ENCODE measurements around the gene METTL8.
"Not testable (repeated sequence)": the region's sequence is repeated elsewhere in the genome, so short reads cannot be mapped to it uniquely, and the experiment has no call there.

METTL8 gene

DNA sequence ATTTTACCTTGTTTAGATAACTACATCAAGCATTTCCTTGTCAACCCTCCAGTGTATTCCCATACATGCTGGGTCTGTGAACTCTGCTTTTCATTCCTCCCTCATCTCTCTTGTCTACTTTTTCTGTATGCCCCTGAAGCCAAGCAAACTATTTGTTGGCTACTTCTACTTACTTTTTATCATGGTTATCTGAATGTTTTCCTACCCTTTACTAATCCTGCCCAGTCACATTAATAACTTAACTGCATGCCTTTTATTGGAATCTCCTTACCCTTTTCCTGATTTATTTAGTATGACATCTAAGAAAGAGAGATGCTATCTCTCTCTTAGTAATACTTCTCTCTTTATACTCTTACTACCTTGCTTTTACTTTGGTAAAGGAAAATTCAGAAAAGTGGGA lies 17.3 kb upstream of the METTL8 start:
- Histone ChIP-seq H3K4me3 (ENCODE audit: low read depth in 1 of 2, low read length in 2 of 2) (no peak overlapping the region), H3K9me3 (ENCODE audit: low read length) (no peaks in the 10 kb centered on the region), H3K9ac (ENCODE audit: low read length) (no peak overlapping the region), H3K4me1 (ENCODE audit: insufficient read depth, low read length) (no peaks in the 10 kb centered on the region), H3K36me3 (ENCODE audit: insufficient read depth, low read length) (peaks cover 25% of the 10 kb centered on the region), H3K27ac (ENCODE audit: low read depth, low read length) (no peak overlapping the region), H3K27me3 (ENCODE audit: control insufficient read depth in 1 of 2, insufficient read depth in 2 of 2, low read length in 2 of 2) (no peaks in the 10 kb centered on the region)

DNA sequence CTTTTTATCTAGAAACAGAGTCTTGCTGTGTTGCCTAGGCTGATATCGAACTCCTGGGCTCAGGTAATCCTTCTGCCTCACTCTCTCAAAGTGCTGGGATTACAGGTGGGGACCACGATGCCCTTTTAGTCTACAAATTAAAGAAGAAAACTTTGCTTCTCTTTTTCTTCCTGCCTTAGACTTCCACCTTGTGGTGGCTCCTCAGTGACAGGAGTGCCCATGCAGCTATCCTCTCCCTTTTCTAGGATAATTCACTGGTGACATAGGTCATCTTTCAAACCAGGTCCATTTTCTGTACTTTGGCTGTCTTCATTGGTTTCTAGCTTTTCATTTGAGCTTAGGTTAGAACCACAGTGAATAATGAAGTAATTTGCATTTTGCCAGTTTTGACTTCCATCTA lies 13.9 kb upstream of the METTL8 start:
- Histone ChIP-seq H3K27me3 (ENCODE audit: control insufficient read depth in 1 of 2, insufficient read depth in 2 of 2, low read length in 2 of 2) (no peaks in the 10 kb centered on the region), H3K36me3 (ENCODE audit: insufficient read depth, low read length) (peaks cover 29% of the 10 kb centered on the region), H3K9me3 (ENCODE audit: low read length) (no peaks in the 10 kb centered on the region), H3K4me1 (ENCODE audit: insufficient read depth, low read length) (no peaks in the 10 kb centered on the region), H3K27ac (ENCODE audit: low read depth, low read length) (no peak overlapping the region), H3K4me3 (ENCODE audit: low read depth in 1 of 2, low read length in 2 of 2) (no peak overlapping the region), H3K9ac (ENCODE audit: low read length) (no peak overlapping the region)

DNA sequence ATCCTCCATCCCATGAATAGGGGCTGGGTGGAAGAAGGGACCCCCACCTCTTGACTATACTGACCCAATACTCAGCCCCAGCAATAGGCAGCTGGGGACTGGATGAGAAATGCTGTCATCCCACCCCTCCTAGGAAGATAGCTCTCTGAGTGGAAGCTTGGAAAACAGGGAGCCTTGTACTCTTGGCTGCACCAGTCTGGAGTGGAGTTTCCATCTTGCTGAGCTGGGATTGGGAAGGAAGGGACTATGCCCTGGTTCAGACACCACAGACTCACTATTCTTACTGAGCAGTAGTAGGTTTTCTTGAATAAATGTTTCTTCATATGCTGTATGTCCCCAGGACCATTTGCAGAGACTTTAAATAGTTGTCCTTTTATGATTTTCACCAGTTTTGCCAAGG lies 7.7 kb upstream of the METTL8 start:
- Histone ChIP-seq H3K9me3 (ENCODE audit: low read length) (no peaks in the 10 kb centered on the region), H3K27ac (ENCODE audit: low read depth, low read length) (no peak overlapping the region), H3K4me3 (ENCODE audit: low read depth in 1 of 2, low read length in 2 of 2) (no peak overlapping the region), H3K36me3 (ENCODE audit: insufficient read depth, low read length) (peaks cover 35% of the 10 kb centered on the region), H3K27me3 (ENCODE audit: control insufficient read depth in 1 of 2, insufficient read depth in 2 of 2, low read length in 2 of 2) (no peaks in the 10 kb centered on the region), H3K9ac (ENCODE audit: low read length) (no peak overlapping the region), H3K4me1 (ENCODE audit: insufficient read depth, low read length) (no peaks in the 10 kb centered on the region)

DNA sequence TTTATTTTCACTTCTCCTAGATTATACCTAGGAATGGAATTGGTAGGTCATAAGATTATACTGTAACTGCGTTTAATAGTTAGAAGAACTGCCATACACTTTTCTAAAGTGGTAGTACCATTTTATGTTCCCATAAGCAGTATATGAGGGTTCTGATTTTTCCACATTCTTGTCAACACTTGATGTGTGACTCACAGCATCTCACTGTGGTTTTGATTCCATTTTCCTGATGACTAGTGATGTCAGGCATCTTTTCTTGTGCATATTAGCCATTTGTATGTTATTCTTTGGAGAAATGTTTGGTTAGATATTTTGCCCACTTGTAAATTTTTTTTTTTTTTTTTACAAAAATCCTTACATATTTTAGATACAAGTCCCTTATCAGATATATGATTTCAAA lies 2.5 kb upstream of the METTL8 start:
- H3K27ac ChIP-seq (ENCODE audit: low read depth, low read length), result no peak overlapping the region
- H3K4me1 ChIP-seq (ENCODE audit: insufficient read depth, low read length), result peaks cover 28% of the 10 kb centered on the region
- H3K9me3 ChIP-seq (ENCODE audit: low read length), result no peaks in the 10 kb centered on the region
- H3K36me3 ChIP-seq (ENCODE audit: insufficient read depth, low read length), result peaks cover 30% of the 10 kb centered on the region
- no peak overlapping the region for H3K4me3 ChIP-seq (ENCODE audit: low read depth in 1 of 2, low read length in 2 of 2)
- no peaks in the 10 kb centered on the region for H3K27me3 ChIP-seq (ENCODE audit: control insufficient read depth in 1 of 2, insufficient read depth in 2 of 2, low read length in 2 of 2)
- H3K9ac ChIP-seq (ENCODE audit: low read length), result no peak overlapping the region

DNA sequence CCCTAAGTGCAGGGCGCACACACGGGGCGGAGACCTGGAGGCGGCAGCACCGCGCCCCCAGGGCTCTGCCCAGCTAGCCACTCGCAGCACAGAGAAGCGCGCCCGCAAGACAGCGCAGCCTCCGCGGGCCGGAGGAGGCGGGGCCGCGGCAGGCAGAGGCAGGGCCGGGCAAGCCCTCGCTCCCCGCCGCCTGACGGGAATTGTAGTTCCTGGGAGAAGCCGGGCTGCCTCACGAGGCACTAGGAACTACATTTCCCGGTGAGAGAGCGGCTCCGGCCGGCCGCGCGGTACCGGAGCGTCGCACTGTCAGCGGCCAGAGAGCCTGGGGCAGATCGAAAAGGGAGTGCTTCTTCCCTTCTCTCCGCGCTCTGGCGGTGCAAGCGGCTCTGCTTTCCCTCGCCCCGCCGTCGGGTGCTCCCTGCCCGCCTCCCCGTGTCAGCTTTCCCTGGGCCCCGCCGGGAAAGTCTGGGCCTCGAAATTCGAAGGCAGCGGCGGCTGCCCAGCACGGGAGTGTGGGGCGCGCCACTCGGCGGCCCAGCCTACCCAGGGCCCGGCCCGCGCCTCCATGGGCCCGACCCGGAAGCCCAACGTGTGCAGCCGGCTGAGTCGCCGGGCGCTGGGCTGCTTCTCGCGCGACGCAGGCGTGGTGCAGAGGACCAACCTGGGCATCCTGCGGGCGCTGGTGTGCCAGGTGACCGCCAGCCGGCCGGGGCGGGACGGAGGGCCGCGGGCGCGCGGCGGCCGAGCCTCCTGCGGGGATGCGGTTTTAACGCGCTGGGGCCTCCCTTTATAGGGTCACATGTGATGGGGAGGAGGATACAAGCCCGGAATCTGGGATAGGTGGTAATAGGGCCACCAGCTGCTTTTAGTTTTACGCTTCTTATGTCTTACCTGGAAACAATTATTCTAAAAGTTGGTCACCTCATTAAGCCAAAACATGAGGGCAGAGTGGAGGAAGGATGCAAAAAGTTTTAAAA lies 511 bp upstream of the METTL8 start, which contains the start of gene DCAF17:
DCAF17 (plus strand) TSS at position 214 of the 977 bp plus-strand sequence; CDS start at position 566, 352 bp downstream.
- H3K27me3 ChIP-seq (ENCODE audit: control insufficient read depth in 1 of 2, insufficient read depth in 2 of 2, low read length in 2 of 2), result no peaks in the 10 kb centered on the region
- peak within 1 kb of the TSS; percentile 63 to 79 for H3K4me3 ChIP-seq (ENCODE audit: low read depth in 1 of 2, low read length in 2 of 2)
- peaks cover 36% of the 10 kb centered on the region for H3K4me1 ChIP-seq (ENCODE audit: insufficient read depth, low read length)
- H3K27ac ChIP-seq (ENCODE audit: low read depth, low read length), result peak within 1 kb of the TSS; percentile 97
- H3K9ac ChIP-seq (ENCODE audit: low read length), result peak within 1 kb of the TSS; percentile 46
- peaks cover 14% of the 10 kb centered on the region for H3K36me3 ChIP-seq (ENCODE audit: insufficient read depth, low read length)
- no peaks in the 10 kb centered on the region for H3K9me3 ChIP-seq (ENCODE audit: low read length)

DNA sequence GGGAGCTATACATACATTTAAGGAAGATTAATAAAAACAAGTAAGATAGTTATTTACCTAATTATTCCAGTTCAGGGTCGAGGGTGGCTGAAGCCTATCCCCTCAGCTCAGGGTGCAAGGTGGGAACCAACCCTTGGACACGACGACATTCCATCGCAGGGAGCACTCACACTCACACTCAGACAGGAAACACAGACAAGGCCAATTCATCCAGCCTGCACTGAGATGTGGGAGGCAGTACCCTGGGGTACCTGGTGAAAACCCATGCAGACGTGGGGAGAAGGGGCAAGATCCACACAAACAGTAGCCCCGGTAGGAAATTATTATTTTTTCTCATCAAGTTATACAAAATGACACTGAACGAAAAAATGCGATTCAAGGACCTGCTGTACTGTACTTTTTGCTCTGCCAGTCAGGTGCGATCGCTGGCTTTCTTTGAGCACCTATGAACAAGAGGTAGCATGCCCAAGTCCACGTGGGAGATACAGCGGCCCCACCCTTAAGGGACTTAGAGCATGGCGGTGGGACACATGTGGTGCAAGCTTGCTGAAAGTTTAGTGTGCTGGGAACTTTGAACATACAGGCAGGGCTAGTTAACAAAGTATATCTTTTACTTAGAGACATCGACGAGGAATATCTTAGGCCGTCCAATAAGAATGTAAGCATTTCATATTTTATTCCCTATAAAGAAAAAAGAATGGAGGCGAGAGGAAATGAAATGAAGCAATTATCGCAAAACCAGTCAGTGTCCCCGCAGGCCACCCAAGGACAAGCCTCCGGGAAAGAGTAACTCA lies 624 bp downstream of the METTL8 start:
- Histone ChIP-seq H3K9me3 (ENCODE audit: low read length) (no peaks in the 10 kb centered on the region), H3K9ac (ENCODE audit: low read length) (peak overlapping the region; percentile 25), H3K36me3 (ENCODE audit: insufficient read depth, low read length) (peaks cover 12% of the 10 kb centered on the region), H3K4me3 (ENCODE audit: low read depth in 1 of 2, low read length in 2 of 2) (peak overlapping the region; percentile 63 to 73), H3K27me3 (ENCODE audit: control insufficient read depth in 1 of 2, insufficient read depth in 2 of 2, low read length in 2 of 2) (no peaks in the 10 kb centered on the region), H3K27ac (ENCODE audit: low read depth, low read length) (peak overlapping the region; percentile 91), H3K4me1 (ENCODE audit: insufficient read depth, low read length) (peaks cover 36% of the 10 kb centered on the region)

DNA sequence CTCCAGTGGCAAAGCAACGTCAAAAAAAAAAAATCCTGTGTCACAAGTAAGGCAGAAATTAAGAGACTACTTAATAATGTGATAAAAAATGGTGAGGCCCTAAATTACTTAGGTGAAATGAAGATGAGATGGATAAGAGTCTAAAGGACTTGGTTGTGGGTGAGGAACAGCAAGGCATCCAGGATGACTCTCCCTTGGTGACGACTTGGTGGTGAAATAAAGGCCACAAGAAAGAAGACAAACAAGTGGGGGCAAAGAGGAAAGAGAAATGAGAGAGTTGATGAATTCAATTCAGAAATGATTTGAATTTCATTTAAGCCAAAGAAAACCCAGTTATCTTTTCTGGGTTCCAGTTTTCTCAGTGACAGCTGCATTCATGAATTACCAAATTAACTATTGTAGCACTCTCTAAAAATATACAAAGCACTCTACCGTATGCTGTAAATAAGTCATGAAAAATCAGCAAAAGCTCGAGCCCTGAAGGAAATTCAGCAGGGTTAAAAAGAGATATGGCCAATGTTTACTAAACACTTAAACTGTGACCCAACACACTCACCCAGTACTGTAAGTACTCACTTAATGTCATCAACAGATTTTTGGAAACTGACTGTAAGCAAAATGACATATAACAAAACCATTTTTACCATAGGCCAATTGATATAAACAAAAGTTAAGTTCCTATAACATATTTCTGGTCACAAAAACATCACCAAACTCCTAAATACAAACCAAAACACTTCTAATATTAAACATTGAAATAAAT lies 1.4 kb downstream of the METTL8 start:
- Histone ChIP-seq H3K9ac (ENCODE audit: low read length) (peak overlapping the region; percentile 54), H3K4me1 (ENCODE audit: insufficient read depth, low read length) (peaks cover 39% of the 10 kb centered on the region), H3K36me3 (ENCODE audit: insufficient read depth, low read length) (peaks cover 6% of the 10 kb centered on the region), H3K9me3 (ENCODE audit: low read length) (no peaks in the 10 kb centered on the region), H3K27ac (ENCODE audit: low read depth, low read length) (peak overlapping the region; percentile 91), H3K27me3 (ENCODE audit: control insufficient read depth in 1 of 2, insufficient read depth in 2 of 2, low read length in 2 of 2) (no peaks in the 10 kb centered on the region), H3K4me3 (ENCODE audit: low read depth in 1 of 2, low read length in 2 of 2) (peak overlapping the region; percentile 63 to 73)

DNA sequence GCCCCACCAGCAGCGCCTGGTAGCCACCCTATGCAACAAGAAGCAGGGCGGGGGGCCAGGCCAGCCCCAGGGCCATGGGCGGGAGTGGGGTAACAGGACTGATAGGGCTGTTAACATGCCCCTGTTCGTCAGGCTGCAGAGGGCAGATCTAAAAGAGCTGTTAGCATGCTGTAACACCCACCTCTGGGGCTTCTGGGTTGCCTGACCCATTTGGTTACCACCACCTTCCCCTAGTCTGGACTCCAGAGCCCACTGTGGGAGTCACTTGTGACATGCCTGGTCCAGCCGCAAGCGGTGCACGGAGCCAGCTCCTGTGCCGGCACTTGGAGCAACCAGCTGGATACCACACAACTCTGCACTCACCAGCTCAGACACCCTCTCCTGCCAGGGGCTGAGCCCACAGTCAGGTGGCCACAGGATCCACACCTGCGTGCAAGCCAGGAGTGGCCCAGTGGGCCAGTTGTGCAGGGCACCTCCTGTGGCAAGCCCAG lies 2.1 kb downstream of the METTL8 start:
- H3K4me3 ChIP-seq (ENCODE audit: low read depth in 1 of 2, low read length in 2 of 2), result peak overlapping the region in 1 of 2 donors; percentile 21
- H3K36me3 ChIP-seq (ENCODE audit: insufficient read depth, low read length), result no peaks in the 10 kb centered on the region
- no peaks in the 10 kb centered on the region for H3K9me3 ChIP-seq (ENCODE audit: low read length)
- H3K27ac ChIP-seq (ENCODE audit: low read depth, low read length), result peak overlapping the region; percentile 91
- H3K4me1 ChIP-seq (ENCODE audit: insufficient read depth, low read length), result peaks cover 43% of the 10 kb centered on the region
- no peaks in the 10 kb centered on the region for H3K27me3 ChIP-seq (ENCODE audit: control insufficient read depth in 1 of 2, insufficient read depth in 2 of 2, low read length in 2 of 2)
- peak overlapping the region; percentile 54 for H3K9ac ChIP-seq (ENCODE audit: low read length)

DNA sequence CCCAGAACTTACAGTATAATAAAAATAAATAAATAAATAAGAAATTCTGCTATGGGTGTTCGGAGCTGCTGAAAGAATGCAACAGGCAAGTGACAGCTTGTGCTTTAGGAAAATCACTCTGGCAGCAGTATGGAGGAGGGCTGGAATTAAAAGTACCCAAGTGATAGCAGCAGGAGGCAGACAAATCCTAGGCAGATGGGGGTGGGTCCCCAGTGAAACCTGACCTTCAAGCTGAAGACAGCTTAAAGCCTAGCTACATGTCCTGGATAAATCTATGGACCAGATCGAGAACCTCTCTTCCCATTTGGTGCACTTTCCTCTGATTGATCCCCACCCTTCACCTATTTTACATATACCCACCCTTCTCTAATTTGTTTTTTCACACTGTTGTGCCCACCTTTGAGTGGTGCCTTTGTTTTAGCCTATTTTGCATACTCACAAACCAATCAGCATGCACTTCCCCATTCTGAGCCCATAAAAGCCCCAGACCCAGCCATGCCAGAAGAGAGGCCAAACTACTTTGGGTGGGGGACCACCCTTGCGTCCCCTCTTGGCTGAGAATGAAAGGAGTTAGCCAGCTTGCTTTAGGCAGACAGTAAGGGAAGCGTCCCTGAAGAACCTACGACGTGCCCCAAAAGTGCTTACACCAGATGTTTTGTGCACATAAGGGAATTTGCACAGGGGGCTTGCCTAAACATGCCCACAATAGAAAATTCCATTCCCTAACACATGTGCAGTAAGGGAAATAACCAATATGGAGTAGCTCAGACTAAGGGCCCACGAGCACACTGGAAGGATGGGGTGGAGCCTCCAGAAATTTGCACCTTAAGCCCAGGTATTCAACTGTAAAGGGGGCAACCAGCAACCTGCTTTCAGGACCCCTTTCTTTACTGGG lies 3.0 kb downstream of the METTL8 start:
- Histone ChIP-seq H3K4me3 (ENCODE audit: low read depth in 1 of 2, low read length in 2 of 2) (peak overlapping the region in 1 of 2 donors; percentile 21), H3K27me3 (ENCODE audit: control insufficient read depth in 1 of 2, insufficient read depth in 2 of 2, low read length in 2 of 2) (no peaks in the 10 kb centered on the region), H3K9ac (ENCODE audit: low read length) (peak overlapping the region; percentile 54)

DNA sequence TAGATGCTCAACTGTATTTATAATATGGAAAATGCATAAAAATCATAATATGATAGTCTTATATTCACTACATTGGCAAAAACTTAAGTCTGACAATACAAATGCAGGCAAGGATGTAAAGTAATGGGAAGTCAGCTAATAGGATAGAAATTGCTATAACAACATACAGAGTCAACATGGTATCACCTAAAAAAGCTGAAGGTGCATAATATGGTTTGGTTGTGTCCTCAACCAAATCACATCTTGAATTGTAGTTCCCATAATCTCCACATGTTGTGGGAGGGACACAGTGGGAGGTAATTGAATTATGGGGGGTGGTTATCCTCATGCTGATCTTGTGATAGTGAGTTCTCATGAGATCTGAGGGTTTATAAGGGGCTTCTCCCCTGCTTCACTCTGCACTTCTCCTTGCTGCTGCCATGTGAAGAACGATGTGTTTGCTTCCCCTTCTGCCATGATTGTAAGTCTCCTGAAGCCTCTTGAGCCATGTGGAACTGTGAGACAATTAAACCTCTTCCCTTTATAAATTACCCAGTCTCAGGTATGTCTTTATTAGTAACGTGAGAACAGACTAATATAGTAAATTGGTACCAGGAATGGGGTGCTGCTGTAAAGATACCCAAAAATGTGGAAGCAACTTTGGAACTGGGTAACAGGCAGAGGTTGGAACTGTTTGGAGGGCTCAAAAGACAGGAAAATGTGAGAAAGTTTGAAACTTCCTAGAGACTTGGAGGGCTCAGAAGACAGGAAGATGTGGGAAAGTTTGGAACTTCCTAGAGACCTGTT lies 10.9 kb downstream of the METTL8 start:
- not testable (repeated sequence) for H3K4me1 ChIP-seq (ENCODE audit: insufficient read depth, low read length); H3K27me3 ChIP-seq (ENCODE audit: control insufficient read depth in 1 of 2, insufficient read depth in 2 of 2, low read length in 2 of 2); H3K27ac ChIP-seq (ENCODE audit: low read depth, low read length); H3K36me3 ChIP-seq (ENCODE audit: insufficient read depth, low read length); H3K9ac ChIP-seq (ENCODE audit: low read length); H3K9me3 ChIP-seq (ENCODE audit: low read length); H3K4me3 ChIP-seq (ENCODE audit: low read depth in 1 of 2, low read length in 2 of 2)

More for the DNA sequence above, 3.0 kb downstream of the METTL8 start:
- peaks cover 43% of the 10 kb centered on the region for H3K4me1 ChIP-seq (ENCODE audit: insufficient read depth, low read length)
- H3K36me3 ChIP-seq (ENCODE audit: insufficient read depth, low read length), result no peaks in the 10 kb centered on the region
- peak overlapping the region; percentile 91 for H3K27ac ChIP-seq (ENCODE audit: low read depth, low read length)
- no peaks in the 10 kb centered on the region for H3K9me3 ChIP-seq (ENCODE audit: low read length)
